ENCODE results near the gene ESYT1. TPM values are rescaled to one million over a fixed set of nuclear protein-coding genes. Genes with fewer than 3 reads are reported as not detected.

ESYT1 gene
- total RNA-seq, 2 experiments from 2014 or later: 142 to 146 TPM

GRCh38 chr12:56157201-56158028, 29.3 kb downstream of the ESYT1 start:
- Mint-ChIP-seq H3K4me3 (peak overlapping the region; percentile 95), H3K9me3 (no peaks in the 10 kb centered on the region), H3K36me3 (peaks cover 49% of the 10 kb centered on the region), H3K4me1 (ENCODE audit: low read depth) (peaks cover 43% of the 10 kb centered on the region), H3K27ac (peak overlapping the region; percentile 98), H3K27me3 (no peaks in the 10 kb centered on the region)
- ChIA-PET CTCF (interaction anchor here (0.9 to 6.2 kb wide), 7 partner anchors 31 to 41 kb away, joined by 3 to 48 read pairs (median 6); partner anchors contain the start of genes ESYT1, RPL41, SMARCC2 and ZC3H10), POLR2A (interaction anchor here (0.9 to 2.4 kb wide), 7 partner anchors 29 to 54 kb away, joined by 3 to 17 read pairs (median 10); partner anchors contain the start of genes ESYT1, SMARCC2 and ZC3H10)
- peak; percentile 72 for DNase-seq
- intact Hi-C loops (cut with micrococcal nuclease): loop anchor here (1.0 to 2.0 kb wide), 4 partner anchors 31 to 181 kb away; partner anchors contain the start of genes CS, IL23A and ZC3H10

GRCh38 chr12:56158029-56158925, 30.2 kb downstream of the ESYT1 start, which contains the start of gene MYL6:
MYL6 (plus strand) TSS chr12:56158359; CDS start chr12:56158402, 43 bp downstream.
- peak within 1 kb of the TSS; percentile 95 for H3K4me3 Mint-ChIP-seq
- POLR2A ChIA-PET: interaction anchor here (0.6 to 2.4 kb wide), 9 partner anchors 9 to 366 kb away, joined by 3 to 17 read pairs (median 5); partner anchors contain the start of genes ESYT1, SMARCC2 and ZC3H10
- H3K9me3 Mint-ChIP-seq: no peaks in the 10 kb centered on the region
- H3K36me3 Mint-ChIP-seq: peaks cover 51% of the 10 kb centered on the region
- H3K27ac Mint-ChIP-seq: peak within 1 kb of the TSS; percentile 98
- DNase-seq: peak; percentile 95
- CTCF ChIA-PET: interaction anchor here (1.4 to 6.2 kb wide), 6 partner anchors 30 to 63 kb away, joined by 4 to 48 read pairs (median 10); partner anchors contain the start of genes ESYT1, RNF41, RPL41 and SMARCC2
- no peaks in the 10 kb centered on the region for H3K27me3 Mint-ChIP-seq
- peaks cover 42% of the 10 kb centered on the region for H3K4me1 Mint-ChIP-seq (ENCODE audit: low read depth)
- intact Hi-C loops (cut with micrococcal nuclease): loop anchor here (1.0 to 2.0 kb wide), 4 partner anchors 32 to 180 kb away; partner anchors contain the start of genes CS, IL23A and ZC3H10

GRCh38 chr12:56158926-56159461, 30.9 kb downstream of the ESYT1 start:
- Mint-ChIP-seq H3K27me3 (no peaks in the 10 kb centered on the region), H3K36me3 (peaks cover 59% of the 10 kb centered on the region), H3K27ac (peak overlapping the region; percentile 98), H3K4me3 (peak overlapping the region; percentile 95), H3K9me3 (no peaks in the 10 kb centered on the region), H3K4me1 (ENCODE audit: low read depth) (peaks cover 37% of the 10 kb centered on the region)
- POLR2A ChIA-PET: interaction anchor here (0.7 to 2.4 kb wide), 6 partner anchors 9 to 41 kb away, joined by 3 to 17 read pairs (median 13); partner anchors contain the start of genes ESYT1, SMARCC2 and ZC3H10
- peak; percentile 42 for DNase-seq
- intact Hi-C loops (cut with micrococcal nuclease): loop anchor here (1.0 to 2.0 kb wide), 4 partner anchors 33 to 179 kb away; partner anchors contain the start of genes CS, IL23A and ZC3H10
- CTCF ChIA-PET: interaction anchor here (1.4 to 6.2 kb wide), 6 partner anchors 30 to 63 kb away, joined by 4 to 48 read pairs (median 10); partner anchors contain the start of genes ESYT1, RNF41, RPL41 and SMARCC2

GRCh38 chr12:56159482-56160192, 31.6 kb downstream of the ESYT1 start:
- intact Hi-C loops (cut with micrococcal nuclease): loop anchor here (1.0 to 2.0 kb wide), 2 partner anchors 7 to 141 kb away; partner anchors contain the start of genes CS and MYL6B
- POLR2A ChIA-PET: interaction anchor here (0.6 to 4.5 kb wide), 9 partner anchors 10 to 43 kb away, joined by 3 to 19 read pairs (median 10); partner anchors contain the start of genes ESYT1, SMARCC2 and ZC3H10
- H3K4me1 Mint-ChIP-seq (ENCODE audit: low read depth): peaks cover 35% of the 10 kb centered on the region

GRCh38 chr12:56160193-56160763, 32.2 kb downstream of the ESYT1 start:
- ChIA-PET CTCF (interaction anchor here (0.6 to 6.2 kb wide), 5 partner anchors 8 to 1309 kb away, joined by 3 to 48 read pairs (median 14); partner anchors contain the start of genes ESYT1, MYL6B, SMARCC2 and ZC3H10), POLR2A (interaction anchor here (0.6 to 4.5 kb wide), 6 partner anchors 9 to 44 kb away, joined by 3 to 19 read pairs (median 12); partner anchors contain the start of genes ESYT1, MYL6B, SMARCC2 and ZC3H10)
- Mint-ChIP-seq H3K4me1 (ENCODE audit: low read depth) (peaks cover 35% of the 10 kb centered on the region), H3K9me3 (no peaks in the 10 kb centered on the region), H3K27ac (peak overlapping the region; percentile 98), H3K4me3 (peak overlapping the region; percentile 95), H3K36me3 (peaks cover 64% of the 10 kb centered on the region), H3K27me3 (no peaks in the 10 kb centered on the region)
- DNase-seq: peak; percentile 79
- intact Hi-C loops (cut with micrococcal nuclease): loop anchor here (1.0 kb wide), 1 partner anchor 8 kb away; the partner anchor contains the start of gene MYL6B

More at GRCh38 chr12:56159482-56160192, 31.6 kb downstream of the ESYT1 start:
- peak overlapping the region; percentile 98 for H3K27ac Mint-ChIP-seq
- H3K36me3 Mint-ChIP-seq: peaks cover 64% of the 10 kb centered on the region
- no peak for DNase-seq
- peak overlapping the region; percentile 95 for H3K4me3 Mint-ChIP-seq
- CTCF ChIA-PET: interaction anchor here (1.4 to 6.2 kb wide), 6 partner anchors 29 to 62 kb away, joined by 4 to 48 read pairs (median 10); partner anchors contain the start of genes ESYT1, RNF41, RPL41 and SMARCC2
- no peaks in the 10 kb centered on the region for H3K9me3 Mint-ChIP-seq
- no peaks in the 10 kb centered on the region for H3K27me3 Mint-ChIP-seq

- ChIA-PET POLR2A (interaction anchor here (0.8 to 4.5 kb wide), 7 partner anchors 8 to 43 kb away, joined by 3 to 19 read pairs (median 6); partner anchors contain the start of genes ESYT1, MYL6B, SMARCC2 and ZC3H10), CTCF (interaction anchor here (0.6 to 6.2 kb wide), 7 partner anchors 9 to 1308 kb away, joined by 3 to 48 read pairs (median 7); partner anchors contain the start of genes ESYT1, MYL6B, SMARCC2 and ZC3H10)
- peaks cover 63% of the 10 kb centered on the region for H3K36me3 Mint-ChIP-seq
- peak overlapping the region; percentile 98 for H3K27ac Mint-ChIP-seq
- H3K9me3 Mint-ChIP-seq: no peaks in the 10 kb centered on the region
- no peaks in the 10 kb centered on the region for H3K27me3 Mint-ChIP-seq
- H3K4me3 Mint-ChIP-seq: peak overlapping the region; percentile 95
- H3K4me1 Mint-ChIP-seq (ENCODE audit: low read depth): peaks cover 32% of the 10 kb centered on the region
- no peak for DNase-seq
- intact Hi-C loops (cut with micrococcal nuclease): loop anchor here (1.0 kb wide), 1 partner anchor 9 kb away; the partner anchor contains the start of gene MYL6B
These were observed 33.0 kb downstream of the ESYT1 start for GRCh38 chr12:56160894-56161689.

GRCh38 chr12:56161690-56162351, 33.8 kb downstream of the ESYT1 start:
- intact Hi-C loops (cut with micrococcal nuclease): no loop called here
- peaks cover 63% of the 10 kb centered on the region for H3K36me3 Mint-ChIP-seq

GRCh38 chr12:56162468-56163290, 34.6 kb downstream of the ESYT1 start:
- POLR2A ChIA-PET: interaction anchor here (0.9 to 4.5 kb wide), 7 partner anchors 9 to 44 kb away, joined by 3 to 19 read pairs (median 4); partner anchors contain the start of genes ESYT1 and ZC3H10
- H3K27ac Mint-ChIP-seq: peak overlapping the region; percentile 44

More at GRCh38 chr12:56161690-56162351, 33.8 kb downstream of the ESYT1 start:
- Mint-ChIP-seq H3K4me1 (ENCODE audit: low read depth) (peaks cover 32% of the 10 kb centered on the region), H3K27ac (peak overlapping the region; percentile 98), H3K4me3 (peak overlapping the region; percentile 95), H3K9me3 (no peaks in the 10 kb centered on the region), H3K27me3 (no peaks in the 10 kb centered on the region)
- POLR2A ChIA-PET: interaction anchor here (1.0 to 4.5 kb wide), 9 partner anchors 10 to 44 kb away, joined by 3 to 19 read pairs (median 6); partner anchors contain the start of genes ESYT1, MYL6B, SMARCC2 and ZC3H10
- CTCF ChIA-PET: interaction anchor here (0.6 to 6.2 kb wide), 6 partner anchors 10 to 115 kb away, joined by 3 to 48 read pairs (median 10); partner anchors contain the start of genes ESYT1, SMARCC2 and ZC3H10
- no peak for DNase-seq

More at GRCh38 chr12:56162468-56163290, 34.6 kb downstream of the ESYT1 start:
- Mint-ChIP-seq H3K4me3 (no peak overlapping the region), H3K27me3 (no peaks in the 10 kb centered on the region), H3K36me3 (peaks cover 65% of the 10 kb centered on the region), H3K4me1 (ENCODE audit: low read depth) (peaks cover 26% of the 10 kb centered on the region), H3K9me3 (no peaks in the 10 kb centered on the region)
- intact Hi-C loops (cut with micrococcal nuclease): no loop called here
- CTCF ChIA-PET: interaction anchor here (0.6 to 6.2 kb wide), 7 partner anchors 11 to 361 kb away, joined by 3 to 48 read pairs (median 7); partner anchors contain the start of genes ESYT1, SMARCC2 and ZC3H10
- DNase-seq: no peak

Measured in activated CD4-positive, alpha-beta memory T cell treated with anti-CD3 and anti-CD28 coated beads for 36 hours (primary cell).